ENCODE data around the gene PSMD1.
"Not testable (repeated sequence)": the region's sequence is repeated elsewhere in the genome, so short reads cannot be mapped to it uniquely, and the experiment has no call there.

Gene PSMD1

GRCh38 chr2:231118614-231118942 is 61.9 kb downstream of the PSMD1 start:
- no peak for DNase-seq

GRCh38 chr2:231123362-231123898 is 66.8 kb downstream of the PSMD1 start:
- DNase-seq, result no peak

GRCh38 chr2:231124838-231125568 is 68.3 kb downstream of the PSMD1 start, which contains the start of gene HTR2B:
TSS of gene HTR2B (minus strand) at chr2:231125042. CDS start at chr2:231123764, 1,278 bp downstream.
- DNase-seq, result no peak

- no peak for DNase-seq
Observed at GRCh38 chr2:231126123-231126522, 69.5 kb downstream of the PSMD1 start.

GRCh38 chr2:231127480-231127879 is 70.8 kb downstream of the PSMD1 start:
- DNase-seq, result no peak

GRCh38 chr2:231127936-231128335 is 71.3 kb downstream of the PSMD1 start:
- no peak for DNase-seq

- DNase-seq, result no peak
Observed at GRCh38 chr2:231128541-231128940, 71.9 kb downstream of the PSMD1 start.

- no peak for DNase-seq
Observed at GRCh38 chr2:231129216-231129615, 72.5 kb downstream of the PSMD1 start.

- no peak for DNase-seq
Observed at GRCh38 chr2:231130336-231131056, 73.8 kb downstream of the PSMD1 start.

GRCh38 chr2:231132129-231132528 is 75.5 kb downstream of the PSMD1 start:
- no peak for DNase-seq

GRCh38 chr2:231133365-231134099 is 76.9 kb downstream of the PSMD1 start:
- DNase-seq, result no peak

- no peak for DNase-seq
Observed at GRCh38 chr2:231134910-231135655, 78.4 kb downstream of the PSMD1 start.

- DNase-seq, result no peak
Observed at GRCh38 chr2:231138699-231139098, 82.0 kb downstream of the PSMD1 start.

GRCh38 chr2:231139796-231140195 is 83.1 kb downstream of the PSMD1 start:
- DNase-seq, result no peak

- not testable (repeated sequence) for DNase-seq
Observed at GRCh38 chr2:231140808-231141207, 84.1 kb downstream of the PSMD1 start.

- no peak for DNase-seq
Observed at GRCh38 chr2:231144896-231145295, 88.2 kb downstream of the PSMD1 start.

- DNase-seq, result no peak
Observed at GRCh38 chr2:231146665-231147064, 90.0 kb downstream of the PSMD1 start.

GRCh38 chr2:231152800-231153557 is 96.3 kb downstream of the PSMD1 start:
- DNase-seq, result no peak

GRCh38 chr2:231159306-231159705 is 102.6 kb downstream of the PSMD1 start:
- DNase-seq, result no peak

- DNase-seq, result no peak
Observed at GRCh38 chr2:231160701-231161100, 104.0 kb downstream of the PSMD1 start.

- DNase-seq, result no peak
Observed at GRCh38 chr2:231161252-231161839, 104.7 kb downstream of the PSMD1 start.

All from activated CD4-positive, CD25-positive, alpha-beta regulatory T cell (primary cell).